Sigmoid colon (tissue), 7 donors: ENCODE data around the gene CEP126. TPM values are rescaled to one million over a fixed set of nuclear protein-coding genes. Genes with fewer than 3 reads are reported as not detected.
A peak's percentile ranks its signal among the peaks of the same experiment; 100 is the strongest.

Experiments
- DNase-seq: peaks from one replicate; pipeline ENCODE4 v3.0.0-alpha.2; 2019
- H3K27ac ChIP-seq, 4 donors: fragments of 200-600 bp; sonication (generic); one replicate each; pipeline ENCODE4 v1.5.1; 2016 to 2019; ENCODE audit warnings: mild to moderate bottlenecking in 1 of 4
- H3K27me3 ChIP-seq, 3 donors: fragments of 200-600 bp; sonication (generic); one replicate each; pipeline ENCODE4 v1.5.1; 2019; ENCODE audit warnings: mild to moderate bottlenecking in 1 of 3
- H3K36me3 ChIP-seq, 4 donors: fragments of 200-600 bp; sonication (generic); one replicate each; pipeline ENCODE4 v1.5.1; 2016 to 2019
- H3K4me1 ChIP-seq, 4 donors: fragments of 200-600 bp; sonication (generic); one replicate each; pipeline ENCODE4 v1.5.1; 2017 to 2019
- H3K4me3 ChIP-seq, 4 donors: fragments of 200-600 bp; sonication (generic); one replicate each; pipeline ENCODE4 v1.5.1; 2017 to 2019; ENCODE audit warnings: mild to moderate bottlenecking in 2 of 4, moderate library complexity in 1 of 4
- H3K9me3 ChIP-seq, 4 donors: fragments of 200-600 bp in 3 of 4; sonication (generic) in 3 of 4; one replicate each; pipeline versions ENCODE4 v1.5.1 to v1.6.1; 2013 to 2019
- CTCF ChIP-seq, 4 experiments: fragments of 450-650 bp in 3 of 4; fragments of 200-600 bp in 1 of 4; IDR thresholded peaks; one replicate each; pipeline ENCODE4 v1.5.1; 2016 to 2019; ENCODE audit warnings: antibody characterized with exemption in 4 of 4, mild to moderate bottlenecking in 3 of 4, moderate library complexity in 2 of 4
- EP300 ChIP-seq, 4 donors: sonication (generic); formaldehyde crosslinking; IDR thresholded peaks; one replicate each; pipeline ENCODE4 v1.6.1; 2017; ENCODE audit warnings: antibody characterized with exemption in 4 of 4
- POLR2A ChIP-seq, 2 donors: fragments of 450-650 bp; IDR thresholded peaks; one replicate each; pipeline ENCODE4 v1.6.1; 2016; ENCODE audit warnings: antibody characterized with exemption in 2 of 2, mild to moderate bottlenecking in 2 of 2, moderate library complexity in 2 of 2
- POLR2AphosphoS5 ChIP-seq, 4 donors: sonication (generic); formaldehyde crosslinking; IDR thresholded peaks; one replicate each; pipeline ENCODE4 v1.6.1; 2017; ENCODE audit warnings: antibody characterized with exemption in 4 of 4
- WGBS, 2 donors: extraction: QIAGEN DNeasy Blood & Tissue Kit; methylation state at CpG; one replicate each; pipeline ENCODE4 v1.1.7; 2013; 5-methylcytosine and 5-hydroxymethylcytosine counted together
- intact Hi-C: fragments of 100-400 bp; cut with DNase I; formaldehyde crosslinking; loops from one replicate; pipeline ENCODE4 v1.15.1; 2023
- polyA plus RNA-seq, 3 donors: library from polyadenylated mRNA; stranded (reverse); fragments of 200-250 nt; gene quantifications; one replicate each; pipeline ENCODE4 v1.2.3, GENCODE V29; 2013
- total RNA-seq, 4 donors: library from RNA; depleted of rRNA; stranded (reverse); fragments of >200 nt; gene quantifications; one replicate each; pipeline ENCODE4 v1.1.0, GENCODE V29; 2016
- donor health status: healthy with polysubstance abuse.
- donor health status: Bipolar disorder and iron deficiency.
- donor health status: healthy.

Gene CEP126
- total and polyA plus RNA-seq, 7 donors = 1.2 to 15.5 (median 3.7) TPM

GRCh38 chr11:102006835-102007566 lies 92.2 kb downstream of the CEP126 start:
- WGBS, 2 donors = 34 to 75% methylated on average over 7 of the region's 7 CpGs
- no peak for DNase-seq
- Histone ChIP-seq H3K4me1 (peaks cover 0 to 12% (median 2%) of the 10 kb centered on the region in 4 donors), H3K4me3 (no peak overlapping the region), H3K27me3 (no peaks in the 10 kb centered on the region), H3K27ac (peak overlapping the region in 1 of 4 donors; percentile 45), H3K36me3 (no peaks in the 10 kb centered on the region), H3K9me3 (no peaks in the 10 kb centered on the region)
- intact Hi-C loops = loop anchor here (1.0 to 5.0 kb wide), 2 partner anchors 95 to 147 kb away; no protein-coding TSS in a partner anchor
- TF ChIP-seq POLR2AphosphoS5 (IDR thresholded peaks at IDR 0.05) (no peak), CTCF (IDR thresholded peaks at IDR 0.05) (no peak), POLR2A (IDR thresholded peaks at IDR 0.05) (no peak), EP300 (IDR thresholded peaks at IDR 0.05) (no peak)

DNA sequence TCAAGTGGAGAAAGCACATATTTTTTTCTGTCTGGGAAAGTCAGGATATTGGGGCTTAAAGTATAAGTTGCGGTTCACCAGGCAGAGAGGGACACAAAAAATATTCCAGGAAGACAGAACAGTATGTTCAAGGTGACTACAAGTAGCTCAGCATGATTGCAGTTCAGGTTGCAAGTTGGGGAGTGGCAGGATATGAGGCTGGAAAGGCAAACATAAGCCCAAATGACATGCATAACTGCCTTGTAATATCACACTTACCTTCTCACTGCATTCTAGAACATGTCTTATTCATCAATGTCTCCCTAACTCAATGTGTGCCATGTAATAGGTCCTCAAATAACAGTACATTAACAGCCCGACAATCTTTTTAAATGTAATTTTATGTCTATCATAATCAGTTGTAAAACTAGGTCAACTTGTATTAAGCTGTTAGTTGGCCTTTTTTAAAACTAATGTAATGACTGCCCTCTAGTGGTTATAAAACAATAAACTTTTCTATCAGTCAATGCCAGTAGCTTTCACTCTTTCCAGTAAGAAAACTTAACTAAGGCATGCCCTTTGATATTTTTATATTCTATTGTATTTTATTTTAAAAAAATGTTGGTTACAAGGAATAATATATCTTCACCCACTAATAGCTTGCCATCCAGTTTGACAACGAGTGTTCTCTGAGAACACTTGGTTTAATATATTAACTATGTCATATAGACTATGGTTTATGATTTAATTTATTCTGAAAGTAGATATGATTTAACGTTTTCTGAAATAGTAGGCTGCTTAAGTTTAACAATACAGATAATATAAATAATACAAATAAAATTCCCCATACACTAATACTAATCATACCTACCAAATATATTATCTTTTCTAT lies 93.0 kb downstream of the CEP126 start:
- 6 to 21% methylated on average over 4 of the region's 4 CpGs for WGBS, 2 donors
- no peak for DNase-seq
- H3K4me3 ChIP-seq = no peak overlapping the region
- intact Hi-C loops = loop anchor here (1.0 to 5.0 kb wide), 2 partner anchors 96 to 148 kb away; no protein-coding TSS in a partner anchor
- H3K27ac ChIP-seq = peak overlapping the region in 1 of 4 donors; percentile 45
- H3K9me3 ChIP-seq = no peaks in the 10 kb centered on the region
- H3K4me1 ChIP-seq = peaks cover 0 to 12% (median 2%) of the 10 kb centered on the region in 4 donors
- peak in 2 of 4 experiments; percentile 38 to 59 for TF ChIP-seq CTCF (IDR thresholded peaks at IDR 0.05)
- no peak for TF ChIP-seq POLR2A (IDR thresholded peaks at IDR 0.05)
- H3K36me3 ChIP-seq = no peaks in the 10 kb centered on the region
- no peaks in the 10 kb centered on the region for H3K27me3 ChIP-seq

DNA sequence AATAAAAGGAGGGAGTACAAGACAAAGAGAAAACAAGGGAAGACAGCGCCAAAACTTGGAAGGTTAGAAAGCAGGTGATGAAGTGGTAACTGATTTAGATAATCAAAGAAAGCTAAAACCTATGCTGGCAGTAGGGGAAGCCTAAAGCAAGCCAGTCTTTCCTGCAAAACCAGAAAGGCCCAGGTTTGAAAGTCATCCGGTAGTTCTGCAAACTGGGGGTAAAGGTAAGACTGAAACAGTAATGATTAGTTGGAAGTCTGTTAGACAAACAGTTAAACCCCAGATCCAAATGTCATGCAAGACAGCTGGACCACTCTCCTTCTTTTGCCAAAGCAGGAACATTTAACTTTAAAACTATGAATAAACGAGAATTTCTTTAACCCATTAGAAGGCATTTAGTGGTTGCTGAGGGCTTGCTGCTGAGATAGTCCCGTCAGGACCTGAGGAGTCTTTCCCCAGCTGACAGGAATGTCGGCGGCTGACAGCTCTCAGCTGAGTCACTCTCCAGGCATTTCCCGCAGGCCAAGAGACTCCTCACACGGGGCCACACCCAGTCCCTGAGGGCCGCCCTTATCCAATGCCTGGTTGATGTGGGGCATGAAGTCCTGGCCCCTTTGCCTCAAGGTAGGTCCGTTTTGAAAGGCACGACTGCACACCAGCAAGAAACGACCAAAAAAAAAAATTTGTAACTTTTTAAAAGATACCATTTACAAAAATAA lies 96.1 kb downstream of the CEP126 start:
- no peaks in the 10 kb centered on the region for H3K36me3 ChIP-seq
- no peak overlapping the region for H3K27ac ChIP-seq
- H3K4me1 ChIP-seq = peaks cover 0 to 12% (median 2%) of the 10 kb centered on the region in 4 donors
- no peak for DNase-seq
- no peaks in the 10 kb centered on the region for H3K27me3 ChIP-seq
- no peak for TF ChIP-seq POLR2AphosphoS5 (IDR thresholded peaks at IDR 0.05)
- no peak for TF ChIP-seq POLR2A (IDR thresholded peaks at IDR 0.05)
- no peak for TF ChIP-seq EP300 (IDR thresholded peaks at IDR 0.05)
- TF ChIP-seq CTCF (IDR thresholded peaks at IDR 0.05) = no peak
- 8 to 24% methylated on average over 12 of the region's 12 CpGs for WGBS, 2 donors
- no peak overlapping the region for H3K4me3 ChIP-seq
- intact Hi-C loops = no loop called here
- no peaks in the 10 kb centered on the region for H3K9me3 ChIP-seq

- Histone ChIP-seq H3K4me1 (peaks cover 0 to 17% (median 12%) of the 10 kb centered on the region in 4 donors), H3K4me3 (no peak overlapping the region), H3K27ac (no peak overlapping the region), H3K27me3 (no peaks in the 10 kb centered on the region), H3K36me3 (no peaks in the 10 kb centered on the region), H3K9me3 (no peaks in the 10 kb centered on the region)
- intact Hi-C loops = no loop called here
- no peak for DNase-seq
- no peak for TF ChIP-seq POLR2AphosphoS5 (IDR thresholded peaks at IDR 0.05)
- no peak for TF ChIP-seq CTCF (IDR thresholded peaks at IDR 0.05)
- WGBS, 2 donors = 59 to 80% methylated on average over 3 of the region's 3 CpGs
These were observed 98.1 kb downstream of the CEP126 start for GRCh38 chr11:102012946-102013345.
